GM19238 (cell line): Measurements from ENCODE around the gene MAP3K10.

Experiments
- DNase-seq: peaks from one replicate; pipeline ENCODE4 v3.0.0; 2011; ENCODE audit warnings: low spot score; ENCODE audit not compliant: insufficient read length

Gene MAP3K10

GRCh38 chr19:40233811-40234389, 42.7 kb downstream of the MAP3K10 start:
- no peak for DNase-seq

GRCh38 chr19:40234429-40235237, 43.4 kb downstream of the MAP3K10 start:
- DNase-seq: no peak

- DNase-seq: no peak
These were observed 44.2 kb downstream of the MAP3K10 start for GRCh38 chr19:40235238-40236025.

GRCh38 chr19:40236026-40236355, 44.8 kb downstream of the MAP3K10 start:
- DNase-seq: no peak

- DNase-seq: no peak
These were observed 45.1 kb downstream of the MAP3K10 start for GRCh38 chr19:40236366-40236765.

GRCh38 chr19:40237791-40238190, 46.6 kb downstream of the MAP3K10 start:
- DNase-seq: no peak

GRCh38 chr19:40238775-40239174, 47.5 kb downstream of the MAP3K10 start:
- no peak for DNase-seq

GRCh38 chr19:40239415-40240226, 48.4 kb downstream of the MAP3K10 start:
- DNase-seq: no peak

- DNase-seq: no peak
These were observed 49.1 kb downstream of the MAP3K10 start for GRCh38 chr19:40240332-40240731.

- DNase-seq: no peak
These were observed 50.0 kb downstream of the MAP3K10 start for GRCh38 chr19:40241125-40241808.

- no peak for DNase-seq
These were observed 50.7 kb downstream of the MAP3K10 start for GRCh38 chr19:40241809-40242384.

GRCh38 chr19:40242480-40242879, 51.3 kb downstream of the MAP3K10 start:
- no peak for DNase-seq

- no peak for DNase-seq
These were observed 52.0 kb downstream of the MAP3K10 start for GRCh38 chr19:40243181-40243580.

- DNase-seq: no peak
These were observed 53.5 kb downstream of the MAP3K10 start for GRCh38 chr19:40244579-40245317.

GRCh38 chr19:40245506-40246128, 54.4 kb downstream of the MAP3K10 start:
- DNase-seq: no peak

GRCh38 chr19:40246292-40247073, 55.3 kb downstream of the MAP3K10 start:
- no peak for DNase-seq

GRCh38 chr19:40247178-40247577, 56.0 kb downstream of the MAP3K10 start:
- DNase-seq: no peak

GRCh38 chr19:40247735-40248262, 56.6 kb downstream of the MAP3K10 start:
- DNase-seq: no peak
